Fibroblast of skin of right quadriceps (primary cell): ENCODE results near the gene ESYT3.
"Not testable (repeated sequence)": the region's sequence is repeated elsewhere in the genome, so short reads cannot be mapped to it uniquely, and the experiment has no call there.

Source experiments
- DNase-seq: peaks from one replicate; pipeline ENCODE4 v3.0.0-alpha.2; 2013

The ESYT3 gene

DNA sequence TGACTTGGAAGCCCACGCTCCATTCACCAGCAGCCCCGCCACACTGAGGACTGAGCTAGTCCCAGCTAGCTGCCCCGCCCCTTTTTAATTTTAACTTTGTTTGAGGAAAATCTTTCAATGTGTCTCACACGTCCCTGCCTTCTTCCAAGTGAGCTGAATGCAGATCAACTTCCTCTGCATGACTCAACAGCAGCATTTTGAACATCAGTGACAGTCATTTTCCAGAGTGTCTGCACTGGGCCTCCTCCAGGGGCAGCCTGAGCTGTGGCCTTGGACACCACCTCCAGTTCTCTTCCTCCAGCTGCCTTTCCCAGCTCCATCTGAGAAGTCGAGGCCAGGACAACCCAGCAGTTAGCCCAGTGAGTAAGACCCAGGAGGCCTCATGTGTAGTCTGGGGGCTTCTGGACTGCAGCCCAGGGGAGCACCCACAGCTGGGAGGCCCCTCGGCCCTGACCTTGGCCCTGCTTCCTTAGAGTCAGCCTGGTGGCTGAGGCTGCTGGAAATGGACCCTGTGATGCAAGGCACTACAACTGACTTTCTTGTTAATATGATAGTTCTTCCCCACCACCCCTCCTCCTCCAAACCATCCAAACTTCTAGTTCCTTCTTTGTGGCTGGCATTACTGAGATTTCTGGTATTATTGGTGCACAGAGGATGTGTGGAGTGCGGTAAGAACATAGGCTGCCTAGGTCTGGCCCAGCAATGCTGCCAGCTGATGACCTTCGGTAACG, 21.4 kb upstream of the ESYT3 start:
- peak; percentile 42 for DNase-seq

DNA sequence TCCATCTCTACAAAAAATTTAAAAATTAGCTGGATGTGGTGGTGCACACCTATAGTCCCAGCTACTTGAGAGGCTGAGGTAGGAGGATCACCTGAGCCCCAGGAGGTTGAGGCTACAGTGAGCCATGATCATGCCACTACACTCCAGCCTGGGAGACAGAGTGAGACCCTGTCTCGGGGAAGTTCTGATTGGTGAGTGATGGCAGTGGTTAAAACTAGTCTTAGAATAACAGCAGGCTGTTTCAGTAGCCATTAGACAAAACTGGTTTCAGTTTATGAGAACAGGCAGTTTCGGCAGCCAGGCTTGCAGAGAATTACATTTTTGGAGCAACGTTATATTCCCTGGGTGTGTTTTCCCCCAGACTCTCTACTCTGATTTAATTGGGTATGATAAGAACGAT, 18.2 kb upstream of the ESYT3 start:
- DNase-seq, result not testable (repeated sequence)

DNA sequence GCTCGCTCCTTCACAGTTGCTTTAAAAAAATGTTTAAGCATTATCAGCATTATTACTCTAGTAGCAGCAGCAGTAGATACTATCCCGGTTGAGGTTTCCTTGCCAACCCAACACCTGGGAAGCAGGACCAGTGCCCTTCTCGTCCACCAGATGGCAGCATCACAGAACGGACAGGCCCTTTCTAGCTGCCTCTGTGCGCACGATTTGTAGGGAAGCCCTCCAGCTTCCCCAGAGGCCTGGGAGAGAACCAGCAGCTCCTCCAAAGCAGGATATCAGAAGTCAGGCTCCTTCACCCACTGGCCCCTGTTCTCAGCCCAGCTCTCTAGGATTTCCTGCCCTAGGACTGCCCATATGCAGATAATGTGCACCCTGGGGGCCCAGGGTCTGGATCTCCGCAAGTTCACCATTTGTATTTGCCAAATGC, 16.8 kb upstream of the ESYT3 start:
- peak; percentile 78 for DNase-seq

DNA sequence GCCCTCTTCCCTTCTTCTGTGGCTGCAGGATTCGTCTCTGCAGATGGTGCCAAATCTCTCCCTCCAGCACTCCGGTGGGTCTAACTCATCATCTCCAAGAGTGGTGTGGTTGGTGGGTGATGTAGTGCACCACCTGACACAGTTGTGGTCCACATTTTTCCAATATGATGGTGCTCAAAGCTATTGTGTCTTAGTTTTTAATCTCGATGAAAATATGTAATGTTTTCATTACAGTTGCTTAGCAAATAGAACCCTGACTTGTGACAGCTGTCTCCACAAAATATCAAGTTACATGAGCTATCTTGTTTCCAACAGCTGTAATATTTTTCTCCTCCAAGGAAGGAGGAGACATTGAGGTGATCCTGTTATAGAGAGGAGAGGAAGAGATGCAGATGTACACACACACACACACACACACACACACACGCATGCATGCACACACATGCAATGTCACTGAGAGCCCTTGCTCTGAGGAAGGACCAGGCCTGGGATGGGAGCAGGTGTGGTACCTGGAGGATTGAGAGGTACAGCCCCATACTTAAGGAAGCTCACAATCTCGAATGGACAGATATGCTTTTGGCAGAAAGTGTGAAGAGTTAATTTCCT, 15.7 kb upstream of the ESYT3 start:
- DNase-seq, result no peak

DNA sequence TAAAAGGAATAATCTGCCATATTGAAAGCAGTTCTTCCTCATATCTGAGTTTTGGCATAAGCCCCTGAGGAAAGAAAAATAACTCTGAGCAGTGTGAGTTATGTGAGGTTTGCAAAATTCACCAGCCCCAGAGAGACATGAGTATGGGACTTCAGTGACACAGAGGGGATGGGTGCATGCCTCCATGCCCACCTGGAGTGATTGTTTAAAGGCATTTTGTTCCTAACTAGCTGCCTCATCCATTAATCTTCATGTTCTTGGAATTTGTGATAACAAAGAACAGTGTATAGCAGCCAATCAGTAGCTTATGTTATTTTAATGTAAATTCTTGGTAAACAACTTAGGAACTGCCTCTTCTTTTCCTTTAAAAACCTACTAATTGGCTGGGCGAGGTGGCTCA, 11.1 kb upstream of the ESYT3 start:
- no peak for DNase-seq

DNA sequence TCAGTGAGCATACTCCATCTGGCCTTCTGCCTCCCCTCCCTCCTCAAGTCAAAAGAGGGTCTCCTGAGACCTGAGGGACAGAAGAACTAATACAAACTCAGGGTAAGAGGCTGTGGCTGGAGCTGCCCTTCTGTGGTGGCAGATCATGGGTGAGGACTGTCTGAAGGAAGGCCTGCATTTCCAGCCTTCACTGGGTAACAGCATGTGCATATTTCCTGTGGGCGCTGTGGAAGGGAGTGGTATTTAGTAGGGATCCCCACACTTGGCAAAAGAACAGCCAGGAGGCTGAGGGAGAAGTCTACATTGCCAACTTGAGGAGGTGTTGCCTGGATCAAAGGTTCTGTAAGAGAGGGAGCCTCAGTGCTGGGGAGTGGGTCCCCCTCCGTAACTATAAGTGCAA, 10.1 kb upstream of the ESYT3 start:
- DNase-seq, result no peak

DNA sequence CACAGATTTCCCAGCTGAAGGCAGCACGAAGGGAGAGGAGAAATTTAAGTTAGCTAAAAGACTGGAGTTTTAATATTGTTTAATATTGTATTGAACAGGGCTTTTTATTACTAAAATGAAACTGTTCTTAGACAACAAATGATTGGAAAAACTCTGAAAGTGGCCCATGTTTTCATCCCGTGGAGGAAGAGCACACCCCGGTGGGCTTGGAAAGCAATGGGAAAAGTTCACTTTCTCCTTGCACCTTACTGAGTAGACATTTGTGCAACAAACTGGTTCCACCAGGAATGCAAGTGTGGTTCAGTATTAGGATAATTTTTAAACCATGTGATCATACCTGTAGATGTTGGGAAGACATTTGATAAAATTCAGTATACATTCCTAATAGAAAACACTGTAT, 8.2 kb upstream of the ESYT3 start:
- DNase-seq, result no peak

DNA sequence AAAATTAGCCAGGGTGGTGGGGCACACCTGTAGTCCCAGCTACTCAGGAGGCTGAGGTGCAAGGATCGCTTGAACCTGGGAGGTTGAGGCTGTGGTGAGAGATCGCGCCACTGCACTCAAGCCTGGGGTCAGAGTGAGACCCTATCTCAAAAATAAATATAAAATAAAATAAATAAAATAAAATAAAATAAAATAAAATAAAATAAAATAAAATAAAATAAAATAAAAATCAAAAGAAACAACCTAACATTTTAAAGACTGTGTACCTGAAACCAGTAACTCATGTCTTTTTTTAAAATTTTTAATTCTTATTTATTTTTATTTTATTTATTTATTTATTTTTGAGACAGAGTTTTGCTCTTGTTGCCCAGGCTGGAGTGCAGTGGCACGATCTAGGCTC, 7.7 kb upstream of the ESYT3 start:
- DNase-seq, result not testable (repeated sequence)

DNA sequence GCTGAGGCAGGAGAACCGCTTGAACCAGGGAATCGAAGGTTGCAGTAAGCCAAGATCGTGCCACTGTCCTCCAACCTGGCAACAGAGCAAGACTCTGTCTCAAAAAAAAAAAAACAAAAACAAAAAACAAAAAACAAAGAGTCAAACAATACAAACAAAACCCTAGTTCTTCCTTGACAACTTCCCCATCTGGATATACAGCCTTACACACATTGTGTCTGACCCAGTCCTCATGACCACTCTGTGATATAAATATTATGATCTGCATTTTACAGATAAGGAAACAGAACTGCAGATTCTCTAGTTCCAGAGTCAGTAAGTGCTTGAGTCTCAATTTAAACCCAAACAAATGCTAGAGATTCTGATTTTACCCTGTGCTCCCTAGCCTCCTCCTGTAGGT, 4.8 kb upstream of the ESYT3 start:
- DNase-seq, result no peak

DNA sequence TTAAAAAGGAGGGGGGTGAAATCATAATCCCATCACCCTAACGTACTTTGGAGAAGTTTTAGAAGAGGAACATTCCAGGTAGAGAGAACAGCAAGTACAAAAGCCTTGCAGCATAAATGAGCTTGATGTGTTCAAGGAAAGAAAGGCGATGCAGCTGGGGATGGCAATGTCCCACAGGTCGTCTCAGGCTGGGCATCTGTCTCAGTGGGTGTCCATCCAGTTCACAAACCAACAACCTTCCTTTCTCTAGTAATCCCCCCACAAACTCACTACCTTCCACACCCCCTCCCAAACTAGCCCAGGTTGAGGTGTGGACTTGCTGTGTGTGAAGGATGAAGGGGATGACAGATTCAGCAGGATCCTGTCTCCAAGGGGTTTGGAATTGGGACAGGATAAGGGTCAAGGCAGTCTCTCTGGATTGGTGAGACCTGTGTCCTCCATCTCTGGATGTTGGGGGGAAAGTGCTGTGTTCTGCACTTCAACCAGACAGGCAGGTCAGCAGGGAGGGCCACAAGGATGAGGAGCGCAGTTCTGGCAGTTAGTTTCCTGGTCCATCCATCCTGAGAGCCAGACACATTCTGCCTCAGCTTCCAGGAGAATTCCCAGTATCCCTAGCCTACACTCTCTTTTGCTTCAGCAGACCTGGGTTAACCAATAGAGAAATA, 1.7 kb upstream of the ESYT3 start:
- DNase-seq, result no peak

DNA sequence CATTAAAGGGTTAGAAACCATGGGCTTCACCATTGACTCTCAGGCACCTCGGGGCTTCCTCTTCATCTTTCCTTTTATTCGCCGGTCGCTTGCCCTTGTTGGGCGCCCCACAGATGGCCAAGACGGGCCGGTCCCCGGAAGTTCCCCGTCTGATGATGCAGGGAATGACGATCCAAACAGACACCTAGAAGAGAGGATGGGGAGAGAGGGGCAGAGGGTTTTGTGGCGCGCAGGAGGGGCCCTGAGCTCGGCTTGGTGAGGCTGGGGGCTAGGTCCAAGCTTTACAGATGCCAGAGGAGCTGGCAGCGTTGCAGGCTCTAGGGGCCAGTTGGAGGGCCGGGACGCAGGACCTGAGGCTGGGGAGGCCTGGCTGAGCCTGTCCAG, 532 bp upstream of the ESYT3 start:
- no peak for DNase-seq

DNA sequence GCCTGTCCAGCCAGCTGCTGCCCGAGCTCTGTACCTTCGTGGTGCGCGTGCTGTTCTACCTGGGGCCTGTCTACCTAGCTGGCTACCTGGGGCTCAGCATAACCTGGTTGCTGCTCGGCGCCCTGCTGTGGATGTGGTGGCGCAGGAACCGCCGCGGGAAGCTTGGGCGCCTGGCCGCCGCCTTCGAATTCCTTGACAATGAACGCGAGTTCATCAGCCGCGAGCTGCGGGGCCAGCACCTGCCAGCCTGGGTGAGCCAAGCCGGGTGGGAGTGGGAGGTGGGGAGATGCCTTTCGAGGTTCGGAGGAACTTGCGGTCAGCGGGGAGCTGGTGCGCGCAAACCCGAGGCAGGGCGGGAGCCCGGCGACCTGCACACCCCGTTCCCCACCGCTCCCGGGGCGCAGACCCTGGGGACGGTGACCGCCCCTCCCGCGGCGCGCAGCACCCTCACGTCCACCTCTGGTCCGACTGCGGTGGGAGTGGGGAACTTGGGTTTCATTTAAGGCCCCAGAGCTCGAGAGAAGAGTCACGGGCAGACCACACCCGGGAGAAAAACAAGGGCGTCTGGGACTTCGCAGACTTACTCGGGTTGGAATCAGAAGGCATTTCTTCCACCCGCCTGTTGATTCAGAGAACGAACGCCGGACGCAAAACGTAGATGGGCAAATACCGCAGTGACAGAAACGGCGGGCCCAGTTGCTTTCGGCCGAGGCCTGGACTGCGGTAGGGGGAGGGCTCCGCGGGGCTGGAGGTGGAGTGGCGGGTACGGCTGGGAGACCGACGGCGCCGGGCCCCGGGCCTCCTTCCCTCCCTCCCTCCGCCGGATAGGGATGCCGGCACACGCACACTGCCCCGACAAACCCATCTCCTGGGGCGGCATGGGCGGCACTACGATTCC, 708 bp downstream of the ESYT3 start:
- DNase-seq, result no peak

DNA sequence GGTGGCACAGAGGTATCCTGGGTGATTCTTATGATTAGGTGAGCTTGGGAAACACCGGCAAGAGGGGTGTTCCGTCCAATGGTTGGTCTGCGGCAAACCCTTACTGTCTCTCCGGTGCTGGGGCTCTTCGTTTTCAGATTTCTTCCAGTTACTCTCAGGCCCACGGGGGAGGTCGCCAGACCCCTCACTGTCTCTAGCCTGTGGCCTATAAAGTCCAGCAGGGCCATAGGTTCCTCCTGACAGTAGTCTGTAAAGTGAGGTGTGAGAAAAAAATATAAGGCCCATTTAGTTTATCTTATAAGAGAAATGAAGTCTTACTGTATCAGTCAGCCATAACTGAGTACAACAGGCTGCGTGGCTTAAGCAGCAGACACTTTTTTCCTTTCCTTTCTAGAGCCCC, 1.4 kb downstream of the ESYT3 start:
- no peak for DNase-seq

DNA sequence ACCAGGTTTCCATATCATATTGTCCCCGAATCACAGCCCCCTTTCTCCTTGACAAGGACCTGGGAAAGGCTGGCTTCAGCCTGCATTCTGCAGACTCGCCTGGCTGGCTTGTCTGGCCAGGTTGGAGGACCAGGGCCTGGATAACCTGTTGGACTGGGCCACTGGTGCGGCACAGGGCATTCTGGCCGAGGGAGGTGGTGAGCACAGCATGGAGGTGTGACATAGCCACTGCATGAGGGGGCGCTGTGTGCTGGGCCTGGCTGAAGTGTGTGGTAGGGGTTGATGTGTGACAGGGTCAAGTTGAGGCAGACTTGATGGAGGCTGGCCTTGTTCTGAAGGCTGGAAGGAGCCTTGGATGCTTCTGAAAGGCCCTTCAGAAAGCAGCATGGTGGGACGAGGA, 2.9 kb downstream of the ESYT3 start:
- no peak for DNase-seq

DNA sequence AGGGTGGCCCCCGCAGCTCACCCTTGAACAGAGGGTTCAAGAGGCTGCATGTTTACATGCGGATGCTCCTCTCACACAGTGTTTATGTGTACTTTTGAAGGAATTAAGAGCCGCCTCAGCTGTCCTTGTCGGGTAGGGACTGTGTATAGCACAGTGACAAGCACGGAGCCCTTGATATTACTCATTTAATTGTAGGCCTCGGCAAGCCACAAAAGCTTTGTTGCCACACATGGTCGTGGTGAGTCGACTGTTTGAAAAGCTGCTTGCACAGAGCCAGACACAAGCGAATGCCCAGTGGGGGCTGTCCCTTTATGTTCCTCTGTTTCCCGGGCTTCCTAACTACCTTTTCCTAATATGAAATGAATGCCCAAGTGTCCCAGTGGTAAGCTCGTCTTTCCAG, 4.5 kb downstream of the ESYT3 start:
- DNase-seq, result peak; percentile 24

DNA sequence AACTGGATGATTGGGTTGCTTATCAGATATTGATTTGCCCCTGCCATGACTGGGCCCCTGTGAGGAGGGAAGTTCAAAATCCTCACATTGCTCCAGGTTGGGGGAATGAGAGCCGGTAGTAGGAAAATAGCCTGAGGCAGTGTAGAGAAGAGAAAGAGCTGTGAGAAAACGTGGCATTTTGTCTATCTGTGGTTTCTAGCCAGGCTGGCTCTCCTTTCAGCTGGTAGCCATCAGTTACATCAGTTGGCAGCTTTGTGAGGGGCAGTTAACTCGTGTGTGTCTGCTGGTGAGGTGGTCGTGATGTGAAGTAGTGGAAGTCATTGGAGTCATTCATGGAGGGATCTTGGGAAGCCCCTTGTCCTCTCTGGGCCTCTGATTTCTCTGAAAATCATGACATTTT, 5.2 kb downstream of the ESYT3 start:
- DNase-seq, result no peak

DNA sequence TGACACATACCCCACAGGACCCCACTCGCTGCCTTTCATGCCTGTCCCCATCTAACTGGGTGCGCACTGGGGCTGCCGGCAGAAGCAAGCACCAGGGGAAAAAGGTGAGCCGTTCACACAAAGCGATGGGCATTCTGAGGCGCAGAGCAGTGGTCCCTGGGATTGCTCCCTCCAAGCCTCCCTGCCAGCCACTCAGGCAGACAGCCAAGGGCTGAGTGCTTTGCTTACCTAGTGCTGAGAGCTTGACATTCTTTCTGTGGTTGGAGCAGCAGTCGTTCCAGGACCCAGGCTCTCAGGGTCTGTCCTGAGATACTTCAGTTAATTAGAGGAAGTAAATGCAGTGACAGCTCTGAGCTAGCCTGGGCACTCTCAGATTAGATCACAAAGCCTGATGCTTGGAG, 5.7 kb downstream of the ESYT3 start:
- DNase-seq, result peak; percentile 46

DNA sequence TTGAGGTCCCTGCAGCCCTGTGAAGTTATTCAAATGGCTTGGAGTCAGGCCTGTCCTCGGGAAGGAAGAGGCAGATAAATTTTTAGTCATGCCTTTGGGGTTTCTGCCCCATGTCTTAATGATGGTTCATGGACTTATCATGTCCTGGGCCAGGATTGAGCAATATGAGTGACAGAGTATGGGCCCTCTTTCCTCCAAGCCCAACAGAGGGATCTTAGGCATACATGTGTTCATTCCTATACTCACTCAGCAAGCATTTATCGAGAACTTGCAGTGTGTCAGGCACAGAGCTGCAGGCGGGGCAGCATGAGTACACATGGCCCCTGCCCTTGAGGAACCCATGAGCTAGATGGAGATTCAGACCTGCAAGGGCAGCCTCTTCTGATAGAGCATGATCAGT, 6.2 kb downstream of the ESYT3 start:
- peak; percentile 60 for DNase-seq

DNA sequence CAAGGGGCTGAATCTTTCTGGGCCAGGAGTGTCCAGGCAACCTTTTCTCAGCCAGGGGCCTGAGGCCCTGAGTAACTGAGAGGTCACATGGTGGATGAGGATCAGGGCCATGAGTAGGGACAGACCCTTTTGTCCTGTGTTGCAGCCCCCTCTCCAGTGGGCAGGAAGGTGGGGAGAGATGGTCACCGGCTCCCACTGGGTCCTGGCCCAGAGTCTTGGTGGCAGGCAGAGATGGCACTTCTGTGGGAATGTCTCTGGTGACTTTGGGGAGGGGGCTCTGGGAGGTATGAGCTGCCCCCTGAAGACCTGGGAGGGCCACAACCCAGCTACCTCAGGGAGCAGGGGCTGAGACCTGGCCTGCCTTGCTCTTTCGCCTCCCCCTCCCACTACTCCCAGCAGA, 6.8 kb downstream of the ESYT3 start:
- no peak for DNase-seq

DNA sequence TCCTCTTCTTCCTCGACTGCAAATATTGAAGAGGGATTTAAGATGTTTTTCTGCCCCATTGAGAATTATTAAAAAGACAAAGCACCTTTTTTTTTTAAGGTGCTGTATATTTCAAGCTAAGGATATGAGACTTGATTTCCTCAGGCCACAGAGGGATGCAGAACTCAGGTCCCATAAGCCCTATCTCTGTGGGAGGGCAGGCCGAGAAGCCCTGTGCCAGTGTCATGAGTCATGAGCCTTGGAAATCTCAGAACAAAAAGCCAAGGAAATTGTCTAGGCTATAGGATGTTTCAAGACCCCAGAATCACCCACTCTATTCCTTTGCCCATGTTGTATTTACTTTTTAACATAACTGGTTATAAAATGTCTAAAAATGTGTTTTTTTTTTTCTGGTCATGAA, 7.3 kb downstream of the ESYT3 start:
- DNase-seq, result peak; percentile 40

DNA sequence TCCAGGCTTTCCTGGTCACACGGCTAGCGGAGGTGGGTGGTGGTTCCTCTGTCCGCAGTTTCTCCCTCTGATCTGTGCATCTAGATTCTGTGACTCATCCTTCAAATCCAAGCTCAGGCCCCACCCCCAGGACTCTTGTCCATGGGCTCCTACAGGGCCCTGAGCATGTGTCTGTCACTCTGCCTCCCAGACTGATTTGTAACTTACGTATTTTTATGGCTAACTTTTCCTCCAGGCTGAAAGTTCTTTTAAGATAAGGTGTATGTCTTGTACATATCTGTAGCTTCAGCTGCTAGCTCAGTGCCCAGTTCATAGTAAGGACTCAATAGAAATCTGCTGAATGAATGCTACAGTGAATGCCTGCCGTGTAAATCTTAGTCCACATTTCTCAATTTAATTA, 8.0 kb downstream of the ESYT3 start:
- peak; percentile 61 for DNase-seq

DNA sequence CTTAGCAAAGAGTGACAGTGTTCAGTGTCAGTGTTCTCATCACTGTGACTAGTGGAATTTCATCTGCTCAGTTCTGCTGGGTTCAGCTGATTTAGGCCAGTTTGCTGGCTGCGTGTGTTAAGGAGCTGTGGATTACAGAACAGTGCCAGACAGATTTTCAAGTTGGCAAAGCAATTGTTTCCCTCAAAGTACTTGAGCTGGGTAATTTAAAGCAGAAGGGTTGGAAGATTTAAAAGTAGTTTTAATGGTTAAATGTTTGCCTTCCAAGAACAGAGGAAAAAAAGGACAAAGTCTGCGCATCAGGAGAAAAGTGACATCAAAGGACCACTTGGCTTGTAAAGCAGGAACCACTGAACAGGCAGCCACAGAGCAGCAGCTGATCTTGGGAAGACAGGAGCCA, 8.7 kb downstream of the ESYT3 start:
- no peak for DNase-seq
